ENCODE measurements around the gene ZNF526. TPM values are rescaled to one million over a fixed set of nuclear protein-coding genes. Genes with fewer than 3 reads are reported as not detected.
A peak's percentile ranks its signal among the peaks of the same experiment; 100 is the strongest.

ZNF526 gene
- 10 to 100 TPM; 15.7 to 16.0 TPM for total RNA-seq
- polyA plus RNA-seq (2013, experiment 1 of 2), result 9.6 TPM
- 9.5 TPM for polyA plus RNA-seq (2013, experiment 2 of 2)
- long read RNA-seq, experiment 1, partial matches to known transcripts, result 0 of 2 reads
- long read RNA-seq, experiment 1, other reads (novel, unspliced or antisense), result 2 of 2 reads
- long read RNA-seq, experiment 2, full-length matches to known transcripts, result 15 of 22 reads
- long read RNA-seq, experiment 2, partial matches to known transcripts, result 0 of 22 reads
- long read RNA-seq, experiment 2, other reads (novel, unspliced or antisense), result 7 of 22 reads
- long read RNA-seq, experiment 3, full-length matches to known transcripts, result 32 of 36 reads
- long read RNA-seq, experiment 3, partial matches to known transcripts, result 0 of 36 reads
- long read RNA-seq, experiment 3, other reads (novel, unspliced or antisense), result 4 of 36 reads
- long read RNA-seq, experiment 4, result 0 reads

- Histone ChIP-seq H3K27me3 (ENCODE audit: control insufficient read depth, insufficient read depth, low read length, poor library complexity, severe bottlenecking) (no peaks in the 10 kb centered on the region), H3K4me3 (ENCODE audit: low read length) (peak within 1 kb of the TSS; percentile 98), H3K9me3 (ENCODE audit: control insufficient read depth, low read length) (no peaks in the 10 kb centered on the region), H3K36me3 (ENCODE audit: control insufficient read depth, insufficient read depth, low read length) (peaks cover 18% of the 10 kb centered on the region), H3K4me1 (ENCODE audit: control insufficient read depth, insufficient read depth, low read length) (peaks cover 4% of the 10 kb centered on the region), H3K27ac (ENCODE audit: low read depth, low read length) (peak within 1 kb of the TSS; percentile 55), H3K9ac (ENCODE audit: extremely low read depth, low read length, poor library complexity, severe bottlenecking) (peak within 1 kb of the TSS; percentile 83)
- Mint-ChIP-seq H3K27me3 (ENCODE audit: insufficient read depth) (no peaks in the 10 kb centered on the region), H3K36me3 (ENCODE audit: low read depth) (peaks cover 21% of the 10 kb centered on the region), H3K4me3 (peak within 1 kb of the TSS; percentile 94), H3K27ac (peak within 1 kb of the TSS; percentile 92), H3K4me1 (peaks cover 25% of the 10 kb centered on the region), H3K9me3 (no peaks in the 10 kb centered on the region)
- TF ChIP-seq, protein P1, sequence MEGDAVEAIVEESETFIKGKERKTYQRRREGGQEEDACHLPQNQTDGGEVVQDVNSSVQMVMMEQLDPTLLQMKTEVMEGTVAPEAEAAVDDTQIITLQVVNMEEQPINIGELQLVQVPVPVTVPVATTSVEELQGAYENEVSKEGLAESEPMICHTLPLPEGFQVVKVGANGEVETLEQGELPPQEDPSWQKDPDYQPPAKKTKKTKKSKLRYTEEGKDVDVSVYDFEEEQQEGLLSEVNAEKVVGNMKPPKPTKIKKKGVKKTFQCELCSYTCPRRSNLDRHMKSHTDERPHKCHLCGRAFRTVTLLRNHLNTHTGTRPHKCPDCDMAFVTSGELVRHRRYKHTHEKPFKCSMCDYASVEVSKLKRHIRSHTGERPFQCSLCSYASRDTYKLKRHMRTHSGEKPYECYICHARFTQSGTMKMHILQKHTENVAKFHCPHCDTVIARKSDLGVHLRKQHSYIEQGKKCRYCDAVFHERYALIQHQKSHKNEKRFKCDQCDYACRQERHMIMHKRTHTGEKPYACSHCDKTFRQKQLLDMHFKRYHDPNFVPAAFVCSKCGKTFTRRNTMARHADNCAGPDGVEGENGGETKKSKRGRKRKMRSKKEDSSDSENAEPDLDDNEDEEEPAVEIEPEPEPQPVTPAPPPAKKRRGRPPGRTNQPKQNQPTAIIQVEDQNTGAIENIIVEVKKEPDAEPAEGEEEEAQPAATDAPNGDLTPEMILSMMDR (conservative IDR thresholded peaks at IDR 0.05), result peak; percentile 14
- DNase-seq, result peak; percentile 100
- 3% methylated on average over 43 to 53 of the region's 53 CpGs for WGBS, 2 experiments (ENCODE audit: insufficient coverage in 1 of 2, insufficient read length in 1 of 2)
Observed at GRCh38 chr19:42219812-42220750, at the start of gene ZNF526. TSS of gene ZNF526 (plus strand) at chr19:42220312. CDS start at chr19:42224404, 4,092 bp downstream.

GRCh38 chr19:42170715-42171114 is 49.4 kb upstream of the ZNF526 start:
- no peaks in the 10 kb centered on the region for H3K36me3 ChIP-seq (ENCODE audit: control insufficient read depth, insufficient read depth, low read length)
- TF ChIP-seq, protein P1 (conservative IDR thresholded peaks at IDR 0.05), result no peak
- Mint-ChIP-seq H3K4me3 (no peak overlapping the region), H3K36me3 (ENCODE audit: low read depth) (no peaks in the 10 kb centered on the region), H3K4me1 (no peaks in the 10 kb centered on the region), H3K27me3 (ENCODE audit: insufficient read depth) (peaks cover 55% of the 10 kb centered on the region), H3K27ac (no peak overlapping the region), H3K9me3 (no peaks in the 10 kb centered on the region)
- no peaks in the 10 kb centered on the region for H3K9me3 ChIP-seq (ENCODE audit: control insufficient read depth, low read length)
- H3K9ac ChIP-seq (ENCODE audit: extremely low read depth, low read length, poor library complexity, severe bottlenecking), result no peak overlapping the region
- no peak overlapping the region for H3K27ac ChIP-seq (ENCODE audit: low read depth, low read length)
- no peaks in the 10 kb centered on the region for H3K4me1 ChIP-seq (ENCODE audit: control insufficient read depth, insufficient read depth, low read length)
- H3K4me3 ChIP-seq (ENCODE audit: low read length), result no peak overlapping the region
- 88 to 90% methylated on average over 13 to 16 of the region's 16 CpGs for WGBS, 2 experiments (ENCODE audit: insufficient coverage in 1 of 2, insufficient read length in 1 of 2)
- DNase-seq, result no peak
- H3K27me3 ChIP-seq (ENCODE audit: control insufficient read depth, insufficient read depth, low read length, poor library complexity, severe bottlenecking), result peaks cover 46% of the 10 kb centered on the region

- Mint-ChIP-seq H3K4me3 (no peak overlapping the region), H3K4me1 (peaks cover 5% of the 10 kb centered on the region), H3K27me3 (ENCODE audit: insufficient read depth) (peaks cover 57% of the 10 kb centered on the region), H3K9me3 (no peaks in the 10 kb centered on the region), H3K36me3 (ENCODE audit: low read depth) (no peaks in the 10 kb centered on the region), H3K27ac (no peak overlapping the region)
- no peak overlapping the region for H3K4me3 ChIP-seq (ENCODE audit: low read length)
- WGBS, 2 experiments (ENCODE audit: insufficient coverage in 1 of 2, insufficient read length in 1 of 2), result 85 to 86% methylated on average over 5 to 7 of the region's 7 CpGs
- TF ChIP-seq, protein P1 (conservative IDR thresholded peaks at IDR 0.05), result no peak
- H3K27me3 ChIP-seq (ENCODE audit: control insufficient read depth, insufficient read depth, low read length, poor library complexity, severe bottlenecking), result peaks cover 58% of the 10 kb centered on the region
- H3K9me3 ChIP-seq (ENCODE audit: control insufficient read depth, low read length), result no peaks in the 10 kb centered on the region
- H3K27ac ChIP-seq (ENCODE audit: low read depth, low read length), result no peak overlapping the region
- no peaks in the 10 kb centered on the region for H3K4me1 ChIP-seq (ENCODE audit: control insufficient read depth, insufficient read depth, low read length)
- no peaks in the 10 kb centered on the region for H3K36me3 ChIP-seq (ENCODE audit: control insufficient read depth, insufficient read depth, low read length)
- DNase-seq, result no peak
- H3K9ac ChIP-seq (ENCODE audit: extremely low read depth, low read length, poor library complexity, severe bottlenecking), result no peak overlapping the region
Observed at GRCh38 chr19:42172261-42172660, 47.9 kb upstream of the ZNF526 start.
